Mammary epithelial cell (primary cell): Measurements from ENCODE around the gene SEMA4C.

ENCODE experiments used
- CTCF ChIP-seq, 2 donors: IDR thresholded peaks in 1 of 2; conservative IDR thresholded peaks in 1 of 2; 2 replicates each; pipeline ENCODE4 v1.5.1; 2011 to 2012; ENCODE audit warnings: inconsistent platforms in 2 of 2, low read length in 2 of 2, mild to moderate bottlenecking in 2 of 2, control low read depth in 1 of 2, low read depth in 1 of 2; ENCODE audit not compliant: insufficient read depth in 1 of 2; ENCODE audit errors: extremely low read depth in 1 of 2
- EZH2 ChIP-seq: IDR thresholded peaks from 2 replicates; pipeline ENCODE4 v1.6.1; 2012; ENCODE audit warnings: low read length, inconsistent platforms, borderline replicate concordance

- TF ChIP-seq CTCF (conservative IDR thresholded peaks at IDR 0.05 in 1 of 2, IDR thresholded peaks at IDR 0.05 in 1 of 2; ENCODE audit: extremely low read depth in 1 of 2, insufficient read depth in 1 of 2, low read depth in 1 of 2, low read length in 2 of 2) (no peak), EZH2 (no peak)
Observed at GRCh38 chr2:96866986-96867755, 2.7 kb downstream of the SEMA4C start.
